HG02610 (cell line): ENCODE results near the gene GOPC.
A peak's percentile ranks its signal among the peaks of the same experiment; 100 is the strongest.

Experiments
- ATAC-seq: cut with Tn5 transposase; IDR thresholded peaks from one replicate; pipeline ENCODE4 v1.9.1; 2021; ENCODE audit warnings: mild to moderate bottlenecking, moderate library complexity; ENCODE audit not compliant: unreplicated experiment

The GOPC gene

DNA sequence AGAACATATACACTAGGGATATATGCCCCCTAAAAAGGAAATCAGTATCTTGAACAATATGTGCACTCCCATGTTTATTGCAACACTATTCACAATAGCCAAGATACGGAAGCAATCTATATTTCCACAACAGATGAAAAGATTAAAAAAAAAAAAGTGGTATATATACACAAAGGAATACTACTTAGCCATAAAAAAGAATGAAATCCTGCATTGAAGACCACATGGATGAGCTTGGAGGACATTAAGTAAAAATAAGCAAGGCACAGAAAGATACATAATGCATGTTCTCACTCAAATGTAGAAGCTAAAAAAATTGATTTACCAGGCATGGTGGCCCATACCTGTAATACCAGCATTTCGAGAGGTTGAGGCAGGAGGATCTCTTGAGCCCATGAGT lies 4.6 kb downstream of the GOPC start:
- ATAC-seq = no peak

DNA sequence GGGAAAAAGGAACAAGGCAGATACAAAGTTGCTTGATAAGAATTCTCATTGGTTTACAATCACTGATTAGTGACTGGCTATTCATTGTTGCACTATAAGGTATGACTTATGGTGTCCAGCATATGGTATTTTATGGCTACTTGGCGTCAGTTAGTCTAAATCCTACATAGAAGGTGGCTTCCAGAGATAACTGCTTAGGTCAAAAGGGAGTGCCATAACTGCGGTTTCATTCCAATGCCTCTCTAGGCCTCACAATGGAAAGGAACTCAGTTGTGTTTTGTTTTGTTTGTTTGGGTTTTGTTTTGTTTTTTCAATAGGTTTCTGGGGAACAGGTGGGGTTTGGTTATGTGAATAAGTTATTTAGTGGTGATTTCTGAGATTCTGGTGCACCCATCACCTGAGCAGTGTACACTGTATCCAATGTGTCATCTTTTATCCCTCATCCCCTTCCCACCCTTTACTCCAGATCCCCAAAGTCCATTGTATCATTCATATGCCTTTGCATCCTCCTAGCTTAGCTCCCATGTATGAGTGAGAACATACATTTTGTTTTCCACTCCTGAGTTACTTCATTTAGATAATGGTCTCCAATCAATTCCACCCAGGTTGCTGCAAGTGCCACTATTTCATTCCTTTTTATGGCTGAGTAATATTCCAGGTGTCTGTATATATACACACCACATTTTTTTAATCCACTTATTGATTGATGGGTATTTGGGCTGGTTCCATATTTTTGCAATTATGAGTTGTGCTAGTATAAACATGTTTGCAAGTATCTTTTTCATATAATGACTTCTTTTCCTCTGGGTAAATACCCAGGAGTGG lies 7.0 kb downstream of the GOPC start:
- no peak for ATAC-seq

DNA sequence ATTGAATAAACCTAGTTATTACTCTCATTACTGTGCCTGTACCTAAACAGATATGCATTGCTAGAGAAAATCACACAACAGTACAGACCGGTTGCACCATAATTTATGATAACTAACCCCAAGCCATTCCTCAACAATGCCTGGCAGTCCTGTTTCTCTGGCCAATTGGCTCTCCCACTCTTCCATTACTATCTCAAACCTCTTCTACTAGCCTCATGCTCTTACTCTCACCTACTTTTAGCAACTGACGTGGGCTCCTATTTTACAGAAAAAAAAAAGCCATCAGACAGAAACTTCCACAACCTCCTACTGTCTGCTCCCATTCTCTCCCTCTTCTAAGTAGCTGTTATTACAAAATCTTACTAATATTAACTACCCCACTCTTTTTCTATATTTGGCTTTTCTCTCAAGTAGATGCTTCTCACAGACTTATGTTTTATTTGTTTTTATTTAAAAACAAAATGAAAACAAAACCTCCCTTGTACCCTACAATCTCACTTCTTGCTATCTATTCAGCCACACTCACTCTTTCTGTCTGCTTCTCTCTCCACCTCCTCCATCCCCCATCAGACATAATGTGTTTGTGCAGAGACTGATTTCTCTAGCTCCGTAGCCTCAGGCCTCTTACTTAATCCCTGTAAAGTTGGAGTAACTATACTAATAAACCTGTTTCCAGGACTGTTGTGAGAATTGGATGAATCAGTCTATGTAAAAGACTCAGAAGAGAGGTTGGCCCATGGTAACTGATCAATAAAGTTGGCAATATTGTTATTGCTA lies 9.1 kb downstream of the GOPC start:
- ATAC-seq = no peak

DNA sequence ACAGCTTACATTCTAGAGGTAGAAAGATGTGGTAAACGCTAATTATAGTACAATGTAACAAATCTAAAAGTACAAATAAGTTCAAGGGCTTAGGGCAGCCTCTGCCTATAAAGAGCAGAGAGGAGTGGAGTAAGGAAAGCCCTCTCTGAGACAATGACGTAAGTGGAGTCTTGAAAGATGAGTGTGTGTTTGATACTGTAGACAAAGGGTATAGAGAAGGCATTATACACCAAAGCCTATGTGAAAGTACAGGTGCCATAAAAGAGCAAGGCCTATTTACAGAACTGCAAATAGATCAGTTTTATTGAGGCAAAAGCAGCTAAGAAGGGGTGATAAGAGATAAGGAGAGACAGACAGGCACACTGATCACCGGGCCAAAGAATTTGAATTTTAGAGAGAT lies 10.9 kb downstream of the GOPC start:
- no peak for ATAC-seq

DNA sequence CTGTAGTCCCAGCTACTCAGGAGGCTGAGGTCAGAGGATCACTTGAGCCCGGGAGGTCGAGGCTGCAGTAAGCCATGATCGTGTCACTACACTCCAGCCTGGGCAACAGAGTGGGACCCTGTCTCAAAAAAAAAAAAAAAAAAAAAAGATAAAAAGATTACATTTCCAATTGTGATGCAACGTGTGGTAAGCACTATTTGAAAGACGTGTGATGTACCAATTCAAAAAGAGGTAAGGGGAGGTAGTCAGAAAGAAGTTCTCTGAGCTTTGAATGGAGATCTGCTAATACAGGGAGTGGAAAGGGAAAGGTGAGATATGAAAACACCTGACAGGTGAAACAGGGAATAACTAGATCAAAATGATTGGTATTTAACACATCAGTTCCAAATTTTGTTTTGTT lies 11.9 kb downstream of the GOPC start:
- ATAC-seq = no peak

DNA sequence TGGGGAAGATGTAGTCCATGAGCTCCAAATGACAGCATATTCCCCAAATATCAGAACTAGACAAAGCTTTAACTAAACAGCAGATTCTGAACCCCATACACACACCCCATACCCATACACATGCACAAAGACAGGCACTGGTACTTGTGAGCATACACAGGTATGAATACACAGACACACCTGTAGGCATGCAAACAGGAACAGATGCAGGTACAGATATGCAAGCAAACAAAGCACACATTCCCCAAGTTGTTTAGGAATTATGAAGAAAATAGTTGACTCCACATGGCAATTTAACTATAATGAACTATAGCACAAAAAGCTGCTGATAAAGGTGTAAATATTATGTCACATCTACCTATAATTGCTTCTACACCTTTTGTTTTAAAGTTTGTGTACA lies 16.7 kb downstream of the GOPC start:
- ATAC-seq = no peak

DNA sequence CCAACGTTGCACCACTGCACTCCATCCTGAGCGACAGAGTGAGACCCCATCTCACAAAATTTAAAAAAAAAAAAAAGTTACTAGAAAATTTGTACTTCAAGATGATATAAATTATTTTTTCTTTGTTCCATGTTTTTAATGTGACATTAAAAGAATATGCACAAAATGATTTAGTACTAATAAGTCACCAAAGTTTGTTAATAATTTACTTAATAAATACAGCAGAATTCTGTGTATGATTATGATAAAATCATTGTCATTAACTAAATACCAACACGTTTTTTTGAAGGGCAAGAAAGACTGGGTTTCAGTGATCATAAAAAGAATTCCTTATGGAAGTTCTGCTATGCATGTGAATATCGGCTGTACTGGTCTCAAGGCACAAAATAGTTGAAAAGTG lies 28.1 kb downstream of the GOPC start:
- ATAC-seq = no peak

DNA sequence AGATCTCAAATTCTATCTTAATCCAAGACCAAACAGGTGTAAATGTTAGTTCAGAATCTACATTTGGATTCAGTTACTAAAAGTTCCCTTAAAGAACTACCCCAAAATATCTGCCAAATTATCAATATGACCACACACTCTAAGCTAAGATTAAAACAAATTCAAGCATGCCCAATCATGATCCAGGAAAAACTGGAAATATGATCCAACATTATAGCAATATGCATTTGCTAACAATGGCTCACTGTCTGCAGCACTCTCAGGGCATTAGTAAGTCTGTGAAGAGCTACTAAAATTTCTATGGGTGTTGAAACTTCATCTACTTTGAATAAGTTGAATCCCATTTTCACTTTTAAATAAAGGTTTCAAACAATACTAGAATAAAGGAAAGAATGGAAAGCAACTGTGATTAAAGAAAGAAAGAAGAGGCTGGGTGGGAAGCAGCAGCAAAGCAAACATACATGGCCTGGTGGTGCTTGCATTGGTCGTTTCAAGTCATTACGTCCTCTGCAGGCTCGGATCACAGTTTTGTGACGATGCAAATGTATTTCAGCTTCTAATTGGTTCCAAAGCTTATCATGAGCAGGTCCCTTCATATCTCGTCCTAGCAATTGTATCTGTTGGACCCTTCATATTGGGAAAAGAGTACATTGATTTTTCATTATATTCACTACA lies 29.2 kb downstream of the GOPC start:
- no peak for ATAC-seq

DNA sequence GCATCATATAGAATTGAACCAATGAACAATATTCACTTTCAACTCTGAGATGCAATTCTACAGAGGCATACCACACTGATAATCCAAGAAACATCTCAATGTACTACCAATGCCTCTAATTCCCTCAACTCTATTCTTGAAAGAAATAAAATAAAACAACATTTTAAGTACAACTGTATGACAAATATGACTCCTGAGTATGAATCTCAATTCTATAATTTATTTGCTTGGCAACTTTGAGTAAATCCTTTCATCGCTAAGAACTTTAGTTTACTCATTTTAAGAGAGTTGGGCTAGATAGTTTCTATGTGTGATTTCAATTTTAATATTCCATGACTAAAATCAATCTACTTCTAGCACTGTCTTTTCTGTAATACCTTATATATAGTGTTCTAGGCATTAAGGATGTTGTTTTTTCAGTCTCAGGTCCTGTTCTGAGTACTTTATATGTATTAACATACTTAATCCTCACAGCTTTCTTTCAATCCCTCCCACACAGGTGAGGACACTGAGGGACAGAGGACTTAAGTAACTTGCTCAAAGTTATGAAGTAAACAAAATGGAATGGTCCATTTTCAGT lies 33.4 kb downstream of the GOPC start:
- ATAC-seq = peak; percentile 63

DNA sequence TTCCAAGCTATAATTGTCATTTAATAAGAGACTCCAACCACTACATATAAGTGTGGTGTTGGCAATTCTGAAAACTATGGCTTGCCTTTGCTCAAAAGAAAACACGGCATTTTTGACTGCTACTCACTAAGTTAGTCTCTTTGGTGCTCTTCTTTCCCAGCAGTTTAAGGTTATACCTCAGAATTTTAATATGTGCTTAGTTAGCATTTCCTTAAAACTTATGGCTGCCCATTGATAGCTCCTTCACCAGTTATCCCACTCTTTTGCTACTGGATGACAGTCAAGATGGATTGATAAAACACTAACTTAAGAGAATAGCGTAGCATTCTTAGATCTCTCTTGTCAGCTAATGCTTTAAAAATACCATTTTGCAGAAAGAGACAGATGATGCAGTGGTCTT lies 34.1 kb downstream of the GOPC start:
- ATAC-seq = no peak

DNA sequence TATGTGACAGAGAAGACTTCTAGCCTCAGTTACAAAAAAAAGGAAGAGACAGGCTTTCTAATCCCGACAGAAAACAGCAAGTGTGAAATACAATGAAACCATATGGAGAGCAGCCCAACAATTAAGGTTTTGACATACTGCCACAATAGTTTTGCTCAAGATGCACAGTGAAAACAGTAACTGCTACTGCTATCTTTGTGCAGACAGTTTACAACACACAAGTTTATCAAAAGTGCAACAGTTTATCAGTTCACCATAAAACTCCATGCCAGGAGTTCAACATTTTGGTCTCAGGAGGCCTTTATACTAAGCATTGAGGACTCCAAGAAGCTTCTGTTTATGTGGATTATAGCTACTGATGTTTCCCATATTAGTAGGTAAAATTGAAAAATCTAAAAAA lies 37.6 kb downstream of the GOPC start:
- no peak for ATAC-seq

DNA sequence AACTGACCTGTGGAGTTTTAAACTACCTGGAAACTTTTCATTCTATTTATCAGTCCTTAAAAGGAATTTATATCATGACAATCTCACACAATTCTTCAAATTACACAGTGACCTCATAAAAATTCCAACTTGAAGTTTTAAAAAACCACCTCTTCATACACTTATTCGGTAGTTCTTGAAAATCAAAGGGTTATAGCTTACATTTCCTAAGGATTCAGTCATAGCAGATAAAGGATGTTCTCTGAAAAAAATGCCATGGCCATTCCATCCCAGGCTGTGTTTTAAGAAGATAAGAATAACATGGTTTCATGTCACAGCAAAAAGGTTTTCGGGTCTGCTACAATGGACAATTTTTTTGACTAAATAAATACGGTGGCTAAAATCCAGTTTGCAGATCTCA lies 41.2 kb downstream of the GOPC start:
- ATAC-seq = no peak

DNA sequence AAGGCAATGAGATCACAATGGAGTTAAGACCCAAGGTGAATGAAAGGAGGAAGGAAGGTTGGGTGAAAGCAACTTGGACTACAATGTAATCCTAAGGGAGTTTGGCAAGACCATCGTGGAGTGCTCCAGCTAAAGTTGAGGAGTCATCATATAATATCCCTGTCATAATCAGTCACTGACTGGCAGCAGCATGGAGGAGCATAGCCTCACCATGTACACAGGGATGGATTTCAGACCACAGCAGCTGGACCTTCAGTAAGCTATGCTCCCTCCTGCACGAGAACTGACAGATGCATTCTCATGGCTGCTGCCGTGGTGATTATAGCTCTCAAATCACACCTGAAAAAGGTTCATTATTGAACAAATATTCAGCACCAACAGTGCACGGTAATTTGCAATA lies 43.0 kb downstream of the GOPC start:
- no peak for ATAC-seq

DNA sequence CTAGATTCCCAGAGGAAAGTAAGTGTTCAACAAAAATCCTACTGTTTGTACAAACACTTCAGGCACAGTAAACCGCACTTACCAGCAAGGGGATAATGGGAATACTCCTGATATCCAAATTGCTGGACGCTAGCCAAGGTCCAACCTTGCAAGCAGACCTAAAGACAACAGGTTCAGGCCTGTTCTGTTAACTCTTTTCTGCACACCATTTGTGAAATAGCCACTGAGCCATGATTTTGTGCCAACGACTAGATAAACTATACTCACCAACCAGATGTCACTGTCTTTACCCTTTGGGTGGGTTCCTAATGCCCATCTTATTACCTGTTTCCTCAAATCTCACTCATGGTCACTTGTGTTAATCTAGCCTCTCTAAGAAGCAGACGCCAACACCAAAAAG lies 43.5 kb downstream of the GOPC start:
- no peak for ATAC-seq

DNA sequence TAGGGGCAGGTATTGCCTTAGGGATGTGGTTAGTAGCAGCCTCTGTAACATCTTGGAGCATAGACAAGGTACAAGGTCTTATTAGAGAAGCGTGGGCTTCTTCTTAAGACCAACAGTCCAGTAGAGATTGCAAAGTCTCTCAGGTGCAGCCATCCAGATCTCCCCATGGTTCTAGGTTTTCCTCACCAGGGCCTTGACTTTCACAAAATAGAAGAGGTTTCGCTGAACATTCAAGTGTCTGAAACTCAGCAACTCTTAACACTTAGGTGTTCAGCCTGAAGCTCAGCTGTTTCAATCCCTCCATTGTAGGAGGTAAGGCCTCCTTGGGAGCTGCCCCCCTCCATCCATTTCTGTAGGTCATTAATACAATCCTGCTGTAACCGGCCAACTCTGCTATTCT lies 44.4 kb downstream of the GOPC start:
- ATAC-seq = peak; percentile 50

DNA sequence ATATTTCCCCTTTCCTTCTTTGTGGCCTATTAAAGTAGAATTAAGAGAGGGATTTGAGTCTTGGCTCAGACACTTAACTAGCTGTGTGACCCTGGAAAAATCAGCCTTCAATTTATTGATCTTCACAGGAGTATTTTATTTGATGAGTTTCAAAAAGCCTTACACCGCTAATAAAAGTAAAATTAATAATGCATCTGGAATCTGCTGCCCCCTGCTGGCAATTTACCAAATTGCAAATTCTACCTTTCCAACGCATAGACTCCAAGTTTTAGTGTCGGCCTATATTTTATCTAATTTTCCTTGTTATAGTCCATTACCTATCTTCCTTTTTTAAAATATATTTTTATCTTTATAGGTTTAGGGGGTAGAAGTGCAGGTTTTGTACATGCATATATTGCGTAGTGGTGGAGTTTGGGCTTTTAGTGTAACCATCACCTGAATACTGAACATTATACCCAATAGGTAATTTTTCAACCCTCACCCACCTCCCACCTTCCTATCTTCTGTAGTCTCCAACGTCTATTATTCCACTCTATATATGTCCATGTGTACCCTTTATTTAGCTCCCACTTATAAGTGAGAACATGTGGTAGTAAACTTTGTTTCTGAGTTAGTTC lies 46.3 kb downstream of the GOPC start:
- no peak for ATAC-seq

DNA sequence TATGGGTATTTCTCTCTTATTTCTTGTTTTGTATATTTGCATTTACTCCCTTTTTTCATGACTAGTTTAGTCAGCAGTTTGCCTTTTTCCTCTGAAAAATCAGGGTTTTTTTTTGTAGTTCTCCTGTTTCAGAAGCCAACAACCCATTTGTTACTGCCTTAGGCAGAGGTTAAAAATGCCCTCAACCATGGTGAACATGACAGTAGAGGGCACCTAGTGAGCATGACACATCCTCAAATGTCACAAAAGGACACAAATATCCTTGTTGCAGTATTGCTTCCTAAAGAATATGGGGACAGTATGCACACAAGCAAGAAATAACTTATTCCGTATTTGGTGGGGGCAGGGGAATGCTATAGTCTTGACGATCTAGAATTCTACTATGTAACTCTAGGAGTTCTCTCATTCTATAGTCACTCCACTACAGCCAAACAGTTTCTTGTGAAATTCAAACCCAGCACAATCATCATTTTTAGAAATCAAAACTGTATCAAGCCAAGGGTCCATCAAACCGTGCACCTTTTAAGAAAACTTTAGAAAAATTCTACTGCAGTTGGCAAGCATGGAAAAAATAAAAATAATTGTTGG lies 47.0 kb downstream of the GOPC start:
- no peak for ATAC-seq

DNA sequence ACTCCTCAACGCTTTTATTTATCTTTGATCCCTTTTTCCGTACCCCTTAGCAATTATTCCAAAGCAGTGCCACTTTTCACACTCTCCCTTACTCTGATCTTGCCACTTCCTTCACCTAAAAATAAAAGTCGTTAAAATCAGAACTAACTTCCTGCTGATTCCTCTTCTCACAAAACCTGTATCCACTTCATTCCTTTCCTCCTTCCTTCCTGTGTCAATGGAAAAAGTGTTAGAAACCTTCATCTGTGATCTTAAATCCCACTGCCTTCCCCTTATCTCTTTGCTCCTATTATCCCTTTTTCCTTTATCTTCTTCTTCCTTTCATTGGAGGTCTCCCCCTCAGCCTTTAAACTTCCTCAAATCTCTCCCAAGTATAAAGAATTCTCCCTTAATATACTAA lies 49.2 kb downstream of the GOPC start:
- no peak for ATAC-seq

DNA sequence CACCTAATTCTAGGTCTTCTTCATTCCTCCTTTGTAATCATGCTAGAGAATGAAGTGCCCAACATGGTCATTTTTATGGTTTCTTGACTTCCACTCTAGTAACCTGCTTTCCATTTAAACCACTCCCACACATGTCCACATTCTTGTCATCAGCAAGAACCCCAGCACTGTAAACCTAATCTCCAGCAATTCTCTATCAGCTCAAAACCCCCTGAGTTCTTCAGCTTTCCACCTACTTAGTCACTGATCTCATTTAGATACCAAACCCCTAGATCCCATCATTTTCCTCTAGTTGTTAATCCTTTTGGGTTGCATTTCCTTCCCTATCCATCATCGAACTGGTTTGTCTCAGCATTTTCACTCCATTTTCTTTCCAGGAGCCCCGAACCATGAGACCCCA lies 49.7 kb downstream of the GOPC start:
- ATAC-seq = no peak

DNA sequence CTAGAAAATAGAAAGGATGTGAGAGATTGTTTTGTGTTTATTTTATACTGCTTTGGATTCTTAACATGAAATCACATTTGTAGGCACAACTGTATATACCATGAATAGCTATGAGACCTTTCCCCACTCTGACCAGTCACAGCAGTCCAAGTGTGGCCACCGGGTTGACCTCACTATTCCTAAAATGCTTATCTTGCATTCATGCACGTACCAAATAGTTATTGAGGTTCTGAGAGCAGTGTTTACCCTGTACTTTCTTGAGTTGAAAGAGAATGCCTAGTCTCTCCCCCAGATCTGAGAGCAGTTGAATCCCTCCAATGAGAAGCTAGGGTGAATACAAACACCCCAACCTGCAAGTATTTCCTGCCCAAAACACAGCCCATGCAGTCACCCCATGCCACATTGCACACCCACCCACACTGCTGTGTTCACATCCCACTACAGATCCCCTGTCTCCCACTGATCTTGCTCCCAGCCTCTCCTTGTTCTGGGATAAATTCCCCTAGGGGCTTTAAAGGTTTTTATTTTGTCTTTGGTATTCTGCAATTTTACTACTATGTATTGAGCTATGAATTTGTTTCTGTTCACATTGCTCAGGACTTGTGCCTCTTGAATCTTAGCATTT lies 51.6 kb downstream of the GOPC start:
- no peak for ATAC-seq
